Immature natural killer cell (primary cell): Measurements from ENCODE around the gene PMFBP1. TPM values are rescaled to one million over a fixed set of nuclear protein-coding genes. Genes with fewer than 3 reads are reported as not detected.
A peak's percentile ranks its signal among the peaks of the same experiment; 100 is the strongest.

Experiments used
- DNase-seq, 3 donors: peaks; one replicate each; pipeline ENCODE4 v3.0.0; 2022; ENCODE audit warnings: mixed read lengths in 1 of 3
- H3K27ac Mint-ChIP-seq, 6 donors: one replicate each; pipeline ENCODE4 v1.8.0; 2020; ENCODE audit warnings: mixed read lengths in 6 of 6, mild to moderate bottlenecking in 5 of 6, inconsistent platforms in 4 of 6, moderate library complexity in 3 of 6
- H3K27me3 Mint-ChIP-seq, 3 donors: one replicate each; pipeline ENCODE4 v1.8.0; 2020 to 2021; ENCODE audit warnings: low read depth in 3 of 3, mild to moderate bottlenecking in 3 of 3, mixed read lengths in 3 of 3, moderate library complexity in 3 of 3, inconsistent platforms in 1 of 3
- H3K36me3 Mint-ChIP-seq, 3 donors: one replicate each; pipeline ENCODE4 v1.8.0; 2020; ENCODE audit warnings: mixed read lengths in 3 of 3, inconsistent platforms in 2 of 3, mild to moderate bottlenecking in 2 of 3
- H3K4me1 Mint-ChIP-seq, 2 donors: one replicate each; pipeline ENCODE4 v1.8.0; 2020; ENCODE audit warnings: inconsistent platforms in 2 of 2, mild to moderate bottlenecking in 2 of 2, mixed read lengths in 2 of 2, moderate library complexity in 1 of 2
- H3K4me3 Mint-ChIP-seq, 5 donors: one replicate each; pipeline ENCODE4 v1.8.0; 2020; ENCODE audit warnings: mild to moderate bottlenecking in 5 of 5, mixed read lengths in 5 of 5, inconsistent platforms in 3 of 5, moderate library complexity in 3 of 5
- H3K9me3 Mint-ChIP-seq, 6 donors: one replicate each; pipeline ENCODE4 v1.8.0; 2020; ENCODE audit warnings: mild to moderate bottlenecking in 6 of 6, mixed read lengths in 6 of 6, inconsistent platforms in 4 of 6, moderate library complexity in 3 of 6
- polyA plus RNA-seq, 3 donors: library from polyadenylated mRNA; unstranded; fragments of 300-500 nt; fragmentation: Illumina TruSeq; gene quantifications; one replicate each; pipeline ENCODE4 v1.2.3, GENCODE V29; 2021

PMFBP1 gene
- polyA plus RNA-seq, 3 donors from 2014 or later: not detected

DNA sequence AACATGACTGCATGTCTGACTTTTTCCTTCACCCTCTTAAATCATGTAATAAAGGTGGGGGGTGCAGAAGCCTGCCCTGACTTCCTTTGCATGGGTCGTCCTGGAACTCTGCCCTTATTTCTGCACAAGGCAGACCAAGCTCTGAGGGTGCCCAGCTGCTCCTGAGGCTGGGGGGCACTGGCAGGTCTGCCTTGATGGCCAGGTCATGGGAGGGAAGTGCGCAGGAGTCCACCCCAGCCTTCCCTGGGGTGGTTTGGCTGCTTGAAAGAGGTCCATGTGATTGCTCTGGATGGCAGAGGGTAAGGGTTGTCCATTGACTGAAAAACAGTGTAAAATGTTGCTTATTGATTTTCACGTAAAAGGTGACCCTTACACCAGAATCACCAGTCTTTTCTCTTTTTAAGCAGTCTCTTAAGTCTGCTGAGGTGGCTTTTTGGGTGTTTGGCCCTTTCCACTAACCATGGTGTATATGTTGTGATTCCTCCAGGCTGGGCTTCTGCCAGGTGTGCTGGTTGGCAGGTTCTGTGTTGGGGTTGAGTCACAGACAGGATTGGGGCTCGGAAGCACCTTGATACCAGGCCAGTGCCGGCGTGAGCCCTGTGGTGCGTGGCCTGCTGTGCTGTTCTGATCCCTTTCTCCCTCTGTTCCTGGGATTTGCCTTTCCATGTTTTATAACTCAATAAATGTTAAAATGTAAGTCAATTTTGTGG lies 58.9 kb downstream of the PMFBP1 start:
- H3K4me3 Mint-ChIP-seq: no peak overlapping the region
- H3K27me3 Mint-ChIP-seq: peaks cover 0 to 1% (median 0%) of the 10 kb centered on the region in 3 donors
- H3K9me3 Mint-ChIP-seq: no peaks in the 10 kb centered on the region
- no peak for DNase-seq
- H3K27ac Mint-ChIP-seq: peak overlapping the region in 1 of 6 donors; percentile 40
- no peaks in the 10 kb centered on the region for H3K4me1 Mint-ChIP-seq
- peaks cover 8 to 45% (median 15%) of the 10 kb centered on the region in 3 donors for H3K36me3 Mint-ChIP-seq

GRCh38 chr16:72112452-72112792 lies 59.5 kb downstream of the PMFBP1 start:
- peaks cover 10 to 51% (median 18%) of the 10 kb centered on the region in 3 donors for H3K36me3 Mint-ChIP-seq
- no peaks in the 10 kb centered on the region for H3K9me3 Mint-ChIP-seq
- peaks cover 0 to 1% (median 0%) of the 10 kb centered on the region in 3 donors for H3K27me3 Mint-ChIP-seq
- no peaks in the 10 kb centered on the region for H3K4me1 Mint-ChIP-seq
- no peak overlapping the region for H3K27ac Mint-ChIP-seq
- DNase-seq: no peak
- H3K4me3 Mint-ChIP-seq: no peak overlapping the region

DNA sequence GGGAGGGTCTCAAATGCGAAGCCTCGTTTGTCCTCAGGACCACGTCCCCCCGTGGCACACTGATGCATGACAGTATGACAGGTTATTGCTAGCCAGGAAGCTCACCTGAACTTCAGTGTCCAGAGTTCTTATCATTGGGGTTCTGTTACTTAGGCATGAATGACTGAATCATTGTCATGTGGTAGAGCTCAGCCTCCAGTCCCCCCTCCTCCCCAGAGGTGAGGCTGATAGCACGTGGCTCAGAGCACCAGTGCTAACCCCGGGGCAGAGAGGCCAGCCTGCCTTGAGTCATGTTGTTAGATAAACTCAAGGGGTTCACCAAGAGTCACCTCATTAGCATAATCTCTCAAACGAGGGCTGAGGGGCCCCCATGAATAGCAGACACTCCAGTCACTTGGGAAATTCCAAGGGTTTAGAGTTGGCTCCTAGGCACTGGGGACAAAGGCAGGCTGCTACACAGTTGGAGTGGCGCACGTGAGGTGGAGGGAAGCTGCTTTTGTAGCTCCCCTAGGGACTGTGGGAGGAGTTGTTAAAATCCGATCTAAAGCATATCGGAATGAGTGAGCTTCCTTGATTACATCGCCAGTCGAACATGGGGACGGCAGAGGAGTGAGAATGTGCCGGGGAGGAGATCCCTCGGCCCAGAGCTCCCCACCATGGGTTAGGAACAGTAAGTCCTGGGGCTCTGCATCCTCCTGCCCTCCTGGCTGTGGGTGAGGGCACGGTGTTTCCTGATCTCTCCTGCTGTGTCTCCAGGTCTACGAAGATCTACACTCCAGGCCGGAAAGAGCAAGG lies 60.1 kb downstream of the PMFBP1 start:
- peaks cover 10 to 55% (median 20%) of the 10 kb centered on the region in 3 donors for H3K36me3 Mint-ChIP-seq
- H3K27me3 Mint-ChIP-seq: peaks cover 0 to 1% (median 0%) of the 10 kb centered on the region in 3 donors
- no peaks in the 10 kb centered on the region for H3K9me3 Mint-ChIP-seq
- no peak for DNase-seq
- no peaks in the 10 kb centered on the region for H3K4me1 Mint-ChIP-seq
- peak overlapping the region in 1 of 6 donors; percentile 11 for H3K27ac Mint-ChIP-seq
- no peak overlapping the region for H3K4me3 Mint-ChIP-seq

DNA sequence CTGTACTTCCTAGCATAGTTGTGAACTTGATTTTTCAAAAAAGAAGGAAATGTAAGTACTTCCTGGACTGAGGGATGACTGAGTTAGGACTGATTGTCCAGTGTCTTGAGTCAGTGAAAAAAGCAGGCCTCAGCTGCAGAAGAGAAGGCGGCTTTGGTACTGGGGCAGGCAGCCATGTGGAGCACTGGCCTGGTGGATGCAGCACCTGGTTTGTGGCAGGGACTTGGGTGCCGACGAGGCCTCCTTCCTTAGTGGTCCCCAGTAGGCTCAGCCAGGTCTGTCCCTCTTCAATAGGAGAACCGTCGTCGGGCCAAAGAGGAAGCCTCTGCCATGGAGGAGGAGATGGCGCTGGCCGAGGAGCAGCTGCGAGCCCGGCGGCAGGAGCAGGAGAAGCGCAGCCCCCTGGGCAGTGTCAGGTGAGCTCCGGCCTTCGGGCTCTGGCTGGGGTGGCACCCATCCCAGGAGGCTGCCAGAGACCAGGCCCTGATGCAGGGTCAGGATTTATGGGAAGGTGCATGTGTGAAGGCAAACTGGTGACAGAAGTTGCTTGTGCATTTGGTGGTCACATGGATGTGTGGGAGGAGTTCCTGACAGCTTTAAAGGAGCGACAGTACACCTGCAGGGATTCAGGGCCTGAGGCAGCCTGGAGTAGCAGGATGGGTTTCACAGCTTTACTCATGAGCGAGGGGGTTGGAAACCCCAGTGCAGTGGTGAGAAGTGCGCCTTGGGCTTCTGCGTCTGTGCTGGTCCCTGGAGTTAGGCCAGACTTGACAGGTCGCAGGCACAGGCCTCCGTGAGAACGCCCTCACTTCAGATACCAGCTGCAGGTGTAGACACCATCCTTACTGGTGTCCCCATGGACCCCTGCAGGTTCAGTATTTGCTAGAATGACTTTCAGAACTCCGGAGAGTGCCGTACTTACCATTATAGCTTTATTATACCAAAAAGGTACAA lies 61.0 kb downstream of the PMFBP1 start:
- H3K36me3 Mint-ChIP-seq: peaks cover 13 to 63% (median 21%) of the 10 kb centered on the region in 3 donors
- peaks cover 0 to 1% (median 0%) of the 10 kb centered on the region in 3 donors for H3K27me3 Mint-ChIP-seq
- no peaks in the 10 kb centered on the region for H3K9me3 Mint-ChIP-seq
- H3K27ac Mint-ChIP-seq: no peak overlapping the region
- DNase-seq: no peak
- no peak overlapping the region for H3K4me3 Mint-ChIP-seq
- no peaks in the 10 kb centered on the region for H3K4me1 Mint-ChIP-seq

DNA sequence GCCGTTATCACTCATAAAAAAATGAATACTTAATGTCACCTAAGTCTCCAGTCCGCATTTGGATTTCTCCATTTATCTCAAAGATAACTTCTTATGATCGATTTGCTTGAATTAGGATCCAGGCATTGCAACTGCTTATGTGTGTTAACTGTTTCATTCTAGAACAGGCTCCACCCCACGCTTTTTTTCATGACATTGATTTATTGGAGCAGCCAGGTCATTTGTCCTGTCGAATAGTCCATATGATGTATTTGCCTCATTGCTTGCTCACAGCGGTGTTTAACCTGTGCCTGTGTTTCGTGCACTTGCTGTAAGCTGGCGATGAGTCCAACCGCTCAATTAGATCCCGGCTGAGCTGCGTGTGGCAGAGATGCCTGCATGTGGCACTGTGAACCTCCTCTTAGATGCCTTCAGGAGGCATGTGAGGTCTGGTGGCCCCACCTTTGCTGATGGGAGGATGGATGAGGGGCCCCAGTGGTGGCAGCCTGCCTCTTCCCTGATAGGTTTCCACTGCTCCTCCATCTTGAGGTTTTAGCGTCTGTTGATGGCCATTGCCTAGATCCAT lies 61.9 kb downstream of the PMFBP1 start:
- Mint-ChIP-seq H3K4me3 (no peak overlapping the region), H3K36me3 (peaks cover 20 to 72% (median 29%) of the 10 kb centered on the region in 3 donors)

DNA sequence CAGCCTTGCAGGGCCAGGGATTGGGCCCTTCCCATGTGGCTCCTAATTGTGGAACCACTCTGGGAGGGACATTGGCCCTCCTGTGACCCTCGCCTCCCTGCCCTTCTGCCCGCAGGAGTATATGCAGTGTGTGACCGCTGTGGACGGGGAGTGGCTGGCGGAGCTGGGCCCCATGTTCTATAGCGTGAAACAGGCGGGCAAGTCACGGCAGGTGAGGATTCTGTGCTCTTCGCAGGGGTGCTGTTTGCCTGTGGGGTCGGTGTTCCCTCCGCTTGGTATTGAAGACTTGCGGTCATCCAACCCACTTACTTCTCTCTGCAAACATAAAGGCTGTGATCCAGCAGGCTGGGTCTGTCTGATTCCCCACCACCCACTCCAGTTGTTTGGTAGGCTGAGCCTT lies 62.7 kb downstream of the PMFBP1 start:
- peaks cover 0 to 1% (median 0%) of the 10 kb centered on the region in 3 donors for H3K27me3 Mint-ChIP-seq
- no peaks in the 10 kb centered on the region for H3K9me3 Mint-ChIP-seq
- no peak for DNase-seq
- no peak overlapping the region for H3K27ac Mint-ChIP-seq
- peaks cover 23 to 74% (median 29%) of the 10 kb centered on the region in 3 donors for H3K36me3 Mint-ChIP-seq
- no peak overlapping the region for H3K4me3 Mint-ChIP-seq
- H3K4me1 Mint-ChIP-seq: no peaks in the 10 kb centered on the region

More for the DNA sequence above, 61.9 kb downstream of the PMFBP1 start:
- H3K27me3 Mint-ChIP-seq: peaks cover 0 to 1% (median 0%) of the 10 kb centered on the region in 3 donors
- no peaks in the 10 kb centered on the region for H3K9me3 Mint-ChIP-seq
- no peak overlapping the region for H3K27ac Mint-ChIP-seq
- no peaks in the 10 kb centered on the region for H3K4me1 Mint-ChIP-seq
- no peak for DNase-seq

- Mint-ChIP-seq H3K27me3 (peaks cover under 1 to 2% (median 1%) of the 10 kb centered on the region in 3 donors), H3K9me3 (no peaks in the 10 kb centered on the region), H3K4me1 (no peaks in the 10 kb centered on the region), H3K4me3 (no peak overlapping the region), H3K27ac (no peak overlapping the region), H3K36me3 (peaks cover 24 to 76% (median 31%) of the 10 kb centered on the region in 3 donors)
- no peak for DNase-seq
These were observed 63.4 kb downstream of the PMFBP1 start for GRCh38 chr16:72108353-72109102.

DNA sequence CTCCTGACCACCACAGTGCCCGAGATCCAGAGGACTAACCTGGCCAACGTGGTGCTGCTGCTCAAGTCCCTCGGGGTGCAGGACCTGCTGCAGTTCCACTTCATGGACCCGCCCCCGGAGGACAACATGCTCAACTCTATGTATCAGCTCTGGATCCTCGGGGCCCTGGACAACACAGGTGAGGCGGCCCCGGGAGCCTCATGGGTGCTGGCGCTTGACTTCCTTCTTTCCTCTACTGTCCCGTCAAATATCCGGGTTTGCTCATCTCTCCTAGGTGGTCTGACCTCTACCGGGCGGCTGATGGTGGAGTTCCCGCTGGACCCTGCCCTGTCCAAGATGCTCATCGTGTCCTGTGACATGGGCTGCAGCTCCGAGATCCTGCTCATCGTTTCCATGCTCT lies 64.6 kb downstream of the PMFBP1 start:
- Mint-ChIP-seq H3K4me3 (no peak overlapping the region), H3K27me3 (peaks cover 1 to 6% (median 2%) of the 10 kb centered on the region in 3 donors), H3K36me3 (peaks cover 31 to 86% (median 40%) of the 10 kb centered on the region in 3 donors), H3K27ac (no peak overlapping the region), H3K4me1 (no peaks in the 10 kb centered on the region), H3K9me3 (no peaks in the 10 kb centered on the region)
- no peak for DNase-seq

DNA sequence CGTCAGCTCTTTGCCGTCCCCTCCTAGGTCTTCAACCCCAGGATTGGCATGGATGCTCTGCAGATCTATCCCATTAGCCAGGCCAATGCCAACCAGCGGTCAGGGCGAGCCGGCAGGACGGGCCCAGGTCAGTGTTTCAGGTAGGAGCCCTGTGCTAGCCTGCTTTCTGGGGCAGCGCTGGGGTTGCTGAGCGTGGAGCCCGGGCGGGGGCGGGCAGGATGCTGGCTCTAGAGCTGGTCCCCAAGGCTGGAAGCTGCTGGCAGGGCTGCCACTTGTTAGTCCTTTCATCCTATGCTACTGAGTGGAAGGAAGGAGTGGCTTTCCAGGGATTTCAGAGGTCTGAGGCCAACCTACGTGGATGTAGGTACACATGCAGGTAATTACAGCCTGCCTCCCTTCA lies 66.0 kb downstream of the PMFBP1 start:
- Mint-ChIP-seq H3K27me3 (peaks cover 1 to 6% (median 2%) of the 10 kb centered on the region in 3 donors), H3K4me3 (no peak overlapping the region), H3K9me3 (no peaks in the 10 kb centered on the region), H3K36me3 (peaks cover 38 to 88% (median 42%) of the 10 kb centered on the region in 3 donors), H3K27ac (no peak overlapping the region), H3K4me1 (no peaks in the 10 kb centered on the region)
- no peak for DNase-seq

DNA sequence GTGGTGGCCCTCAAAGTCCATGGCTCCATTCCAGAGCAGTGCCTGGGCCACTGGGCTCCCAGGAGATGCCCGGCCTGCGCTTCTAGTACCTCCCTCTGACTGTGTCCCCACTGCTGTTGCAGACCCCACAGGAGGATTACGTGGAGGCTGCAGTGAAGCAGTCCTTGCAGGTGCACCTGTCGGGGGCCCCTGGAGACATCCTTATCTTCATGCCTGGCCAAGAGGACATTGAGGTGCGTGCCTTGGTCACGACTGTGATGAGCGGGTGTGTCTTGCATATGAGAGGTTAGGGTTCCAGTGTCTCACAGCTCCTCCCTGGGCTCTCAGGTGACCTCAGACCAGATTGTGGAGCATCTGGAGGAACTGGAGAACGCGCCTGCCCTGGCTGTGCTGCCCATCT lies 67.0 kb downstream of the PMFBP1 start:
- H3K9me3 Mint-ChIP-seq: no peaks in the 10 kb centered on the region
- H3K27ac Mint-ChIP-seq: no peak overlapping the region
- DNase-seq: no peak
- H3K4me1 Mint-ChIP-seq: no peaks in the 10 kb centered on the region
- peaks cover 33 to 81% (median 35%) of the 10 kb centered on the region in 3 donors for H3K36me3 Mint-ChIP-seq
- H3K27me3 Mint-ChIP-seq: peaks cover 1 to 8% (median 2%) of the 10 kb centered on the region in 3 donors
- H3K4me3 Mint-ChIP-seq: no peak overlapping the region

DNA sequence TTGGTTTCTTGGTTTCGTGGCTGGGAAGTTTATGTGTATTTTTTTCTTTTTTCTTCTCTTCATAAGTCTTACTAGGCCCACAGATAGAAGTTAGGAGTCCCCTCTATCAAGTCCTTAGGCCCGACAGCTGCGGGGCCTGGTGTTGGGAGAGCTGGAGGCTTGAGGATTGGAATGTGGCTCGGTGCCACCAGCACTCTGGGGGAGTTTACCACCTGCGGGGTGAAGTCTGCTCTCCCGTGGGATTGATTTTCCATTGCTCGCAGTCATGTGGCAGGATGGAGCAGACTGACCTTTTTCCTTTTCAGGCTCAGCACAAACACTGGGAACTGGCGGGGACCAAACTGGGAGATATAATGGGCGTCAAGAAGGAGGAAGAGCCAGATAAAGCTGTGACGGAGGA lies 70.8 kb downstream of the PMFBP1 start:
- Mint-ChIP-seq H3K27me3 (peaks cover 0 to 9% (median 2%) of the 10 kb centered on the region in 3 donors), H3K27ac (no peak overlapping the region), H3K4me3 (no peak overlapping the region), H3K9me3 (no peaks in the 10 kb centered on the region), H3K4me1 (peaks cover 11 to 13% of the 10 kb centered on the region in 2 donors), H3K36me3 (peaks cover 29 to 75% (median 32%) of the 10 kb centered on the region in 3 donors)
- no peak for DNase-seq

- H3K9me3 Mint-ChIP-seq: no peaks in the 10 kb centered on the region
- H3K27me3 Mint-ChIP-seq: peaks cover 0 to 9% (median 2%) of the 10 kb centered on the region in 3 donors
- H3K27ac Mint-ChIP-seq: no peak overlapping the region
- peak; percentile 21 to 38 (median 26) for DNase-seq
- H3K4me3 Mint-ChIP-seq: no peak overlapping the region
- peaks cover 23 to 31% of the 10 kb centered on the region in 2 donors for H3K4me1 Mint-ChIP-seq
- H3K36me3 Mint-ChIP-seq: peaks cover 18 to 67% (median 24%) of the 10 kb centered on the region in 3 donors
These were observed 72.6 kb downstream of the PMFBP1 start for GRCh38 chr16:72099377-72099818.
